Vagina (tissue), 2 donors: ENCODE data around the gene POU3F3.

Experiments used
- CTCF ChIP-seq, 3 experiments: fragments of 450-650 bp in 2 of 3; fragments of 200-600 bp in 1 of 3; sonication (generic) in 1 of 3; IDR thresholded peaks; one replicate each; pipeline ENCODE4 v1.5.1; 2017 to 2019; ENCODE audit warnings: antibody characterized with exemption in 3 of 3, mild to moderate bottlenecking in 2 of 3, moderate library complexity in 2 of 3
- POLR2A ChIP-seq, 2 donors: fragments of 450-650 bp; IDR thresholded peaks; one replicate each; pipeline ENCODE4 v1.6.1; 2017; ENCODE audit warnings: antibody characterized with exemption in 2 of 2, mild to moderate bottlenecking in 2 of 2, moderate library complexity in 2 of 2
- POLR2AphosphoS5 ChIP-seq, 2 donors: sonication (generic); formaldehyde crosslinking; IDR thresholded peaks; one replicate each; pipeline ENCODE4 v1.9.0; 2017; ENCODE audit warnings: antibody characterized with exemption in 2 of 2, mild to moderate bottlenecking in 2 of 2, low read depth in 1 of 2; ENCODE audit not compliant: insufficient read depth in 1 of 2

- no peak for TF ChIP-seq POLR2A (IDR thresholded peaks at IDR 0.05)
- TF ChIP-seq CTCF (IDR thresholded peaks at IDR 0.05) = no peak
- TF ChIP-seq POLR2AphosphoS5 (IDR thresholded peaks at IDR 0.05; ENCODE audit: insufficient read depth in 1 of 2, low read depth in 1 of 2) = no peak
Measured at GRCh38 chr2:104889960-104890684, 36.2 kb downstream of the POU3F3 start.
